ENCODE results near the gene RPTOR. TPM values are rescaled to one million over a fixed set of nuclear protein-coding genes. Genes with fewer than 3 reads are reported as not detected.

The RPTOR gene
- total RNA-seq, 4 donors from 2014 or later = 19.0 to 48.3 (median 27.3) TPM

- intact Hi-C loops (cut with DNase I; ENCODE audit: low total_unique reads) = no loop called here
- H3K4me1 ChIP-seq = peaks cover 0 to 5% of the 10 kb centered on the region in 2 donors
Observed at GRCh38 chr17:80779336-80779735, 234.7 kb downstream of the RPTOR start.

GRCh38 chr17:80779961-80780380, 235.3 kb downstream of the RPTOR start:
- no peaks in the 10 kb centered on the region for H3K36me3 ChIP-seq
- intact Hi-C loops (cut with DNase I; ENCODE audit: low total_unique reads) = no loop called here
- TF ChIP-seq POLR2A (IDR thresholded peaks at IDR 0.05) = peak in 1 of 2 donors; percentile 9
- TF ChIP-seq, protein P1, sequence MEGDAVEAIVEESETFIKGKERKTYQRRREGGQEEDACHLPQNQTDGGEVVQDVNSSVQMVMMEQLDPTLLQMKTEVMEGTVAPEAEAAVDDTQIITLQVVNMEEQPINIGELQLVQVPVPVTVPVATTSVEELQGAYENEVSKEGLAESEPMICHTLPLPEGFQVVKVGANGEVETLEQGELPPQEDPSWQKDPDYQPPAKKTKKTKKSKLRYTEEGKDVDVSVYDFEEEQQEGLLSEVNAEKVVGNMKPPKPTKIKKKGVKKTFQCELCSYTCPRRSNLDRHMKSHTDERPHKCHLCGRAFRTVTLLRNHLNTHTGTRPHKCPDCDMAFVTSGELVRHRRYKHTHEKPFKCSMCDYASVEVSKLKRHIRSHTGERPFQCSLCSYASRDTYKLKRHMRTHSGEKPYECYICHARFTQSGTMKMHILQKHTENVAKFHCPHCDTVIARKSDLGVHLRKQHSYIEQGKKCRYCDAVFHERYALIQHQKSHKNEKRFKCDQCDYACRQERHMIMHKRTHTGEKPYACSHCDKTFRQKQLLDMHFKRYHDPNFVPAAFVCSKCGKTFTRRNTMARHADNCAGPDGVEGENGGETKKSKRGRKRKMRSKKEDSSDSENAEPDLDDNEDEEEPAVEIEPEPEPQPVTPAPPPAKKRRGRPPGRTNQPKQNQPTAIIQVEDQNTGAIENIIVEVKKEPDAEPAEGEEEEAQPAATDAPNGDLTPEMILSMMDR (IDR thresholded peaks at IDR 0.05) = no peak
- no peaks in the 10 kb centered on the region for H3K9me3 ChIP-seq
- H3K27me3 ChIP-seq = no peaks in the 10 kb centered on the region
- peak overlapping the region; percentile 38 to 78 for H3K27ac ChIP-seq
- peak; percentile 79 to 85 for DNase-seq
- no peak overlapping the region for H3K4me3 ChIP-seq
- peaks cover 0 to 2% of the 10 kb centered on the region in 2 donors for H3K4me1 ChIP-seq

More at GRCh38 chr17:80779336-80779735, 234.7 kb downstream of the RPTOR start:
- DNase-seq = no peak
- Histone ChIP-seq H3K27ac (peak overlapping the region; percentile 38 to 78), H3K4me3 (no peak overlapping the region), H3K36me3 (no peaks in the 10 kb centered on the region), H3K9me3 (no peaks in the 10 kb centered on the region), H3K27me3 (no peaks in the 10 kb centered on the region)
- no peak for TF ChIP-seq POLR2A (IDR thresholded peaks at IDR 0.05)
- TF ChIP-seq, protein P1 (IDR thresholded peaks at IDR 0.05) = no peak

- Histone ChIP-seq H3K36me3 (no peaks in the 10 kb centered on the region), H3K4me1 (no peaks in the 10 kb centered on the region), H3K27ac (peak overlapping the region; percentile 38 to 78), H3K27me3 (no peaks in the 10 kb centered on the region), H3K4me3 (no peak overlapping the region), H3K9me3 (no peaks in the 10 kb centered on the region)
- intact Hi-C loops (cut with DNase I; ENCODE audit: low total_unique reads) = no loop called here
- peak in 1 of 2 donors; percentile 49 for DNase-seq
- no peak for TF ChIP-seq POLR2A (IDR thresholded peaks at IDR 0.05)
Observed at GRCh38 chr17:80780381-80781198, 236.0 kb downstream of the RPTOR start.

- DNase-seq = no peak
- Histone ChIP-seq H3K36me3 (no peaks in the 10 kb centered on the region), H3K4me3 (no peak overlapping the region), H3K27me3 (no peaks in the 10 kb centered on the region), H3K9me3 (no peaks in the 10 kb centered on the region), H3K27ac (peak overlapping the region; percentile 38 to 78), H3K4me1 (no peaks in the 10 kb centered on the region)
- intact Hi-C loops (cut with DNase I; ENCODE audit: low total_unique reads) = no loop called here
- TF ChIP-seq, protein P1 (IDR thresholded peaks at IDR 0.05) = no peak
- TF ChIP-seq POLR2A (IDR thresholded peaks at IDR 0.05) = no peak
Observed at GRCh38 chr17:80781211-80781610, 236.6 kb downstream of the RPTOR start.

- Histone ChIP-seq H3K27me3 (no peaks in the 10 kb centered on the region), H3K36me3 (no peaks in the 10 kb centered on the region), H3K27ac (peak overlapping the region in 1 of 2 donors; percentile 78), H3K4me1 (no peaks in the 10 kb centered on the region), H3K9me3 (no peaks in the 10 kb centered on the region), H3K4me3 (no peak overlapping the region)
- intact Hi-C loops (cut with DNase I; ENCODE audit: low total_unique reads) = no loop called here
- DNase-seq = no peak
- TF ChIP-seq, protein P1 (IDR thresholded peaks at IDR 0.05) = no peak
- TF ChIP-seq POLR2A (IDR thresholded peaks at IDR 0.05) = no peak
Observed at GRCh38 chr17:80781807-80782277, 237.2 kb downstream of the RPTOR start.
